ENCODE data around the gene TMEM117. TPM values are rescaled to one million over a fixed set of nuclear protein-coding genes. Genes with fewer than 3 reads are reported as not detected.
"Not testable (repeated sequence)": the region's sequence is repeated elsewhere in the genome, so short reads cannot be mapped to it uniquely, and the experiment has no call there.

The TMEM117 gene
- total RNA-seq, 2 donors from 2014 or later: 5.8 to 6.5 TPM

DNA sequence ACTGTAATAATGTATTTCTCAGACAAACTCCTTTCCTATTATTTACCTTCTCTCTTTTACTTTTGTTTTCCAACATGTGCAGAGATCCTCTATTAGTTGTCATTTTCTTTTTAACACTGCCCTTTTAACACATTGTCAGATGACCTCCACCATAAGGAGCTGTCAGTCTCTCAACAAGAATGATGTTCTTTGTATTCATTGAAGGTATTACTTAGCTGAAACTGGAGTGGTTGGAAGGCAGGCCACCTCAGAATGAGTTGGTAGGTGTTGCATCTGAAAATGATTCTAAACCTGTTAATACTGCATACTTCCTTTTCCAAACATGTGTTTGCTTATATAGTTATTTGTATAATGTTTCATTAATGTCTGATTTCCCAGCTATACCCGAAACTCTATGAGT, 16.9 kb downstream of the TMEM117 start:
- H3K9me3 ChIP-seq (ENCODE audit: control insufficient read depth, low read length, poor library complexity, severe bottlenecking): no peaks in the 10 kb centered on the region
- ATAC-seq (no peak), DNase-seq (no peak)
- no peak overlapping the region for H3K4me3 Mint-ChIP-seq
- H3K27ac Mint-ChIP-seq: no peak overlapping the region
- H3K36me3 Mint-ChIP-seq (ENCODE audit: low read depth): peaks cover 9% of the 10 kb centered on the region
- H3K4me1 Mint-ChIP-seq: peaks cover 14% of the 10 kb centered on the region
- no peaks in the 10 kb centered on the region for H3K27me3 Mint-ChIP-seq

- H3K4me3 Mint-ChIP-seq: no peak overlapping the region
- ATAC-seq: no peak
- no peaks in the 10 kb centered on the region for H3K27me3 Mint-ChIP-seq
- H3K4me1 Mint-ChIP-seq: peaks cover 21% of the 10 kb centered on the region
- no peaks in the 10 kb centered on the region for H3K9me3 ChIP-seq (ENCODE audit: control insufficient read depth, low read length, poor library complexity, severe bottlenecking)
- H3K27ac Mint-ChIP-seq: no peak overlapping the region
- H3K36me3 Mint-ChIP-seq (ENCODE audit: low read depth): peaks cover 5% of the 10 kb centered on the region
- no peak for DNase-seq
Observed at GRCh38 chr12:43856972-43857371, 21.1 kb downstream of the TMEM117 start.

- Mint-ChIP-seq H3K4me1 (peaks cover 19% of the 10 kb centered on the region), H3K27ac (no peak overlapping the region), H3K36me3 (ENCODE audit: low read depth) (peaks cover 7% of the 10 kb centered on the region), H3K4me3 (no peak overlapping the region), H3K27me3 (no peaks in the 10 kb centered on the region)
- H3K9me3 ChIP-seq (ENCODE audit: control insufficient read depth, low read length, poor library complexity, severe bottlenecking): no peaks in the 10 kb centered on the region
- DNase-seq (no peak), ATAC-seq (no peak)
Observed at GRCh38 chr12:43858096-43858495, 22.2 kb downstream of the TMEM117 start.

DNA sequence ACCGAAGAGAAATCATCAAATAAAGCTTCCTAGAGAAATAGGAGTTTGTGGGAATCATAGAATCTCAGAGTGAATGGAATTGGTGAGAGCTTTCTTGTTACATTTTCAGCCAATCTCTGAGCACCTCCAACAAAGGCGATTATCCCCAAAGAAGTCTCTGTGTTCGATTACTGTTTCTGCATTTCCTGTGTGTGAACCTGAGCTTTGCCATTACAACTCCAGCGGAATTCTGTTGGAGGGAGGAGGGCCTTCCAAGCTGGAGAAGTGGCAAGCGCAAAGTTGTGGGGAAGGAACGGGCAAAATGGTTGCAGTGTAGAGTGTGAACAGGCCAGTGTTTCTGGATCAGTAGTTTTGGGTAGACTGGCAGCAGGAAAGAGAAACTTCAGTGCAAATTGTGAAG, 23.1 kb downstream of the TMEM117 start:
- ATAC-seq (no peak), DNase-seq (no peak)
- H3K27ac Mint-ChIP-seq: no peak overlapping the region
- H3K4me3 Mint-ChIP-seq: no peak overlapping the region
- H3K9me3 ChIP-seq (ENCODE audit: control insufficient read depth, low read length, poor library complexity, severe bottlenecking): no peaks in the 10 kb centered on the region
- peaks cover 16% of the 10 kb centered on the region for H3K4me1 Mint-ChIP-seq
- H3K27me3 Mint-ChIP-seq: no peaks in the 10 kb centered on the region
- peaks cover 4% of the 10 kb centered on the region for H3K36me3 Mint-ChIP-seq (ENCODE audit: low read depth)

DNA sequence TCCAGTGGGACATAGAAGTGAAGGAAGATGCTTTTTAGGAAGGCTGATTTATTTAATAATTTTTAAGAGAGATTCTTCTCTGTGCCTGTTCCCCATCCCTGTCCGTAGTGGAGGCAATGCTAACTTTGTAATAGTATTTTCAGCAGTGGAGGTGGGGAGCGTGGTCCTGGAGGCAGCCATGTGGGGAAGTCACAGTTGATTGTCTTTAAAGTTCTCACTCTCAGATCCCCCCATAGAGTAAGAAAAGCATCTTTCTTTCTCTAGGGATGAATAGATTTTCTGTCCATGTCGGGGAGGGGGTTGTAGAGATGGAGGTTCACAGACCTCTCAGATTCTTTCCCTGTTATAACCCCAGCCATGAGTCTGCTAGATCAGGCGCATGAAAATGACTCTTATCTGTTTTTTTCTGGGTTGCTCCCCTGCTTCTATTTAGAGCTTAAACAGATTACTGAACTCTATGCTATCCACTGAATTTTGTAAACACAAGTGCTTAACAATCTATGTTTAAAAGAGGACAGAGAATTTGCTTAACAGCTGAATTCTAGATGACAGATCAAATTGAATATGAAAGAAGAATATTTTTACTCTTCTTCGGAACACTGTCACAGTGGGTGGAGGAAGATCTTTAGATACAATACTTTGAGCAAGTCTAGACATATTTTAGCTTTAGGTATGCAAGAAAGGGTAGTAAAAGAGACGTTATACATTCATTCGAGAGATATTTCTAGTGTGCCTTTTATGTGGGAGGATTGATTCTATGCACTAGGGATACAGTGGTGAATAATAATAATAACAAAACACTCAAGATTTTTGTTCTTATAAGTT, 25.3 kb downstream of the TMEM117 start:
- Mint-ChIP-seq H3K4me1 (peaks cover 12% of the 10 kb centered on the region), H3K27ac (peak overlapping the region; percentile 41), H3K27me3 (no peaks in the 10 kb centered on the region), H3K4me3 (no peak overlapping the region), H3K36me3 (ENCODE audit: low read depth) (peaks cover 4% of the 10 kb centered on the region)
- ATAC-seq (no peak), DNase-seq (no peak)
- no peaks in the 10 kb centered on the region for H3K9me3 ChIP-seq (ENCODE audit: control insufficient read depth, low read length, poor library complexity, severe bottlenecking)

DNA sequence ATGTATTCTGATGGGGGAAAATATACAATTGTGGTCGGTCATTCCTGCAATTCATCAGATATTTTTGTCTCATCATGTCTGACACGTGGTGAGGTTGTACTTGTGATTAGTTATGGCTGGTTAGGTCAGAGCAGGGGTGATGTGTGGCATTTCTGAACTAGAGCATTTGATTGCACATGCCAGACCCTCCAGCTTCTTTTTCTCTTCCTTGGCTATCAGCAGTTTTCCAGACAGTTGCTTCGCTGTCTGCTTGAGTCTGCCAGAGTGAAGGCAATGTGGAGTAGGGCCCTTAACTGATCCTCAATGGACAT, 25.9 kb downstream of the TMEM117 start:
- DNase-seq (no peak), ATAC-seq (no peak)
- Mint-ChIP-seq H3K4me1 (peaks cover 12% of the 10 kb centered on the region), H3K36me3 (ENCODE audit: low read depth) (peaks cover 4% of the 10 kb centered on the region), H3K4me3 (no peak overlapping the region), H3K27ac (no peak overlapping the region), H3K27me3 (no peaks in the 10 kb centered on the region)
- no peaks in the 10 kb centered on the region for H3K9me3 ChIP-seq (ENCODE audit: control insufficient read depth, low read length, poor library complexity, severe bottlenecking)

GRCh38 chr12:43863770-43864366, 28.0 kb downstream of the TMEM117 start:
- no peak for DNase-seq
- no peaks in the 10 kb centered on the region for H3K9me3 ChIP-seq (ENCODE audit: control insufficient read depth, low read length, poor library complexity, severe bottlenecking)

GRCh38 chr12:43864557-43864956, 28.7 kb downstream of the TMEM117 start:
- ATAC-seq; H3K36me3 Mint-ChIP-seq (ENCODE audit: low read depth); H3K4me3 Mint-ChIP-seq; H3K4me1 Mint-ChIP-seq; H3K9me3 ChIP-seq (ENCODE audit: control insufficient read depth, low read length, poor library complexity, severe bottlenecking); H3K27ac Mint-ChIP-seq; DNase-seq; H3K27me3 Mint-ChIP-seq: not testable (repeated sequence)

More at GRCh38 chr12:43863770-43864366, 28.0 kb downstream of the TMEM117 start:
- peaks cover 11% of the 10 kb centered on the region for H3K4me1 Mint-ChIP-seq
- H3K27me3 Mint-ChIP-seq: no peaks in the 10 kb centered on the region
- no peak overlapping the region for H3K27ac Mint-ChIP-seq
- H3K36me3 Mint-ChIP-seq (ENCODE audit: low read depth): peaks cover 2% of the 10 kb centered on the region
- no peak for ATAC-seq
- H3K4me3 Mint-ChIP-seq: no peak overlapping the region

GRCh38 chr12:43869184-43869583, 33.3 kb downstream of the TMEM117 start:
- Mint-ChIP-seq H3K36me3 (ENCODE audit: low read depth) (peaks cover 3% of the 10 kb centered on the region), H3K4me1 (peaks cover 5% of the 10 kb centered on the region), H3K27ac (no peak overlapping the region), H3K4me3 (no peak overlapping the region), H3K27me3 (no peaks in the 10 kb centered on the region)
- no peak for ATAC-seq
- DNase-seq: no peak
- H3K9me3 ChIP-seq (ENCODE audit: control insufficient read depth, low read length, poor library complexity, severe bottlenecking): no peaks in the 10 kb centered on the region

DNA sequence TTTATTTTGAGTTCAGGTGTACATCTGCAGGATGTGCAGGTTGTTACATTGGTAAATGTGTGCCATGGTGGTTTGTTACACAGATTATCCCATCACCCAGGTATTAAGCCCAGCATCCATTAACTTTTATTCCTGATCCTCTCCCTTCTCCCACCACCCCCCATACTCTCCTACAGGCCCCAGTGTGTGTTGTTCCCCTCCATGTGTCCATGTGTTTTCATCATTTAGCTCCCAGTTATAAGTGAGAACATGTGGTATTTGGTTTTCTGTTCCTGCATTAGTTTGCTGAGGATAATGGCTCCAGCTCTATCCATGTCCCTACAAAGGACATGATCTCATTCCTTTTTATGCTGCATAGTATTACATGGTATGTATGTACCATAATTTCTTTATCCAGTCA, 33.9 kb downstream of the TMEM117 start:
- H3K4me3 Mint-ChIP-seq; ATAC-seq; H3K27ac Mint-ChIP-seq; H3K27me3 Mint-ChIP-seq; H3K4me1 Mint-ChIP-seq; DNase-seq; H3K36me3 Mint-ChIP-seq (ENCODE audit: low read depth); H3K9me3 ChIP-seq (ENCODE audit: control insufficient read depth, low read length, poor library complexity, severe bottlenecking): not testable (repeated sequence)

- H3K9me3 ChIP-seq (ENCODE audit: control insufficient read depth, low read length, poor library complexity, severe bottlenecking); H3K27me3 Mint-ChIP-seq; H3K4me1 Mint-ChIP-seq; DNase-seq; H3K27ac Mint-ChIP-seq; H3K36me3 Mint-ChIP-seq (ENCODE audit: low read depth); H3K4me3 Mint-ChIP-seq; ATAC-seq: not testable (repeated sequence)
Observed at GRCh38 chr12:43871258-43871657, 35.4 kb downstream of the TMEM117 start.

GRCh38 chr12:43872396-43872795, 36.5 kb downstream of the TMEM117 start:
- peaks cover 8% of the 10 kb centered on the region for H3K4me1 Mint-ChIP-seq
- DNase-seq (no peak), ATAC-seq (no peak)
- H3K36me3 Mint-ChIP-seq (ENCODE audit: low read depth): peaks cover 3% of the 10 kb centered on the region
- H3K9me3 ChIP-seq (ENCODE audit: control insufficient read depth, low read length, poor library complexity, severe bottlenecking): no peaks in the 10 kb centered on the region
- peak overlapping the region; percentile 21 for H3K27ac Mint-ChIP-seq
- H3K27me3 Mint-ChIP-seq: no peaks in the 10 kb centered on the region
- no peak overlapping the region for H3K4me3 Mint-ChIP-seq

DNA sequence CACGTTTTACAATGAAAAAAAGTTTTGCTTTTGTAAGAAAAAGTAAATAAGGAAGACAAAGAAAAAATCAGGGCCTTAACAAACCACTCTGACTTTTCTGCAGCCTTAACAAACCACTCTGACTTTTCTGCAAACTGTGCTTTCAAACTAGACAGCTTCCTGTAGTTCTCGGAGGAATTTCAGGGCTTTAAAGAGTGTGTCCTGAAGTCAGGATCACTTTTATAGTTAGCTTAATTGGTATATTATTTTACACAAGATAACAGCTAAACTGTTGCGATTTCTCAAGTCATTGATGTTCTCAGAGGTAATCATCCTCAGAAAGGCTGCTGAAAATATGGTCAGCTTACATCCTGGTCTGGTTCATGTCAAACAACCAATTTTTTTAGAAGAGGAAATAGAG, 42.2 kb downstream of the TMEM117 start:
- no peaks in the 10 kb centered on the region for H3K9me3 ChIP-seq (ENCODE audit: control insufficient read depth, low read length, poor library complexity, severe bottlenecking)
- ATAC-seq: no peak
- H3K4me3 Mint-ChIP-seq: no peak overlapping the region
- H3K27me3 Mint-ChIP-seq: no peaks in the 10 kb centered on the region
- H3K27ac Mint-ChIP-seq: no peak overlapping the region
- no peak for DNase-seq
- H3K36me3 Mint-ChIP-seq (ENCODE audit: low read depth): no peaks in the 10 kb centered on the region
- H3K4me1 Mint-ChIP-seq: peaks cover 3% of the 10 kb centered on the region

DNA sequence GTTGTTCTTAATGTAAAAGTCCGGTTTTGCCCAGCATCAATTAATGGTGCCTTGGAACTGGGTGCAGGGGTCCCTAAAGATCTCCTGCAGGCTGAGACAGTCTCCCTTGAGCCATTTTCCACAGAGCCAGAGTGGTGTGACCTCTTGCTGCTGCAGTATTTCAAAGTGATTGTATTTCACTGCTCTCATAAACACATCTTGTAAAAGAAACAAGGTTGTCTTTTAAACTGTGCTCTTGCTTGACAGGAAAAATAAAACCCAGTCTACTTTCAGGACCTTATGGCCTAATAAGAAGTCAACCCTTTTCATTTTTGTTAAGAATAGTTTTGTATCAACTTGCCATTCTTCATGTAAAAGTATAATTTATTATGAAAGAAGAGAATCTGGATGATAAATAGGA, 44.7 kb downstream of the TMEM117 start:
- H3K27ac Mint-ChIP-seq: no peak overlapping the region
- H3K27me3 Mint-ChIP-seq: no peaks in the 10 kb centered on the region
- no peaks in the 10 kb centered on the region for H3K9me3 ChIP-seq (ENCODE audit: control insufficient read depth, low read length, poor library complexity, severe bottlenecking)
- H3K36me3 Mint-ChIP-seq (ENCODE audit: low read depth): no peaks in the 10 kb centered on the region
- H3K4me1 Mint-ChIP-seq: peaks cover 5% of the 10 kb centered on the region
- DNase-seq (no peak), ATAC-seq (no peak)
- no peak overlapping the region for H3K4me3 Mint-ChIP-seq
